HG02981 (cell line): ENCODE results near the gene MLIP.

Experiments used
- ATAC-seq: cut with Tn5 transposase; IDR thresholded peaks from one replicate; pipeline ENCODE4 v1.9.1; 2021; ENCODE audit warnings: mild to moderate bottlenecking, moderate library complexity; ENCODE audit not compliant: unreplicated experiment

MLIP gene

GRCh38 chr6:54266400-54266923 lies 155.2 kb downstream of the MLIP start:
- ATAC-seq, result no peak

GRCh38 chr6:54267798-54268197 lies 156.6 kb downstream of the MLIP start:
- peak; percentile 45 for ATAC-seq

GRCh38 chr6:54273214-54273820 lies 162.1 kb downstream of the MLIP start:
- no peak for ATAC-seq

- no peak for ATAC-seq
These were observed 163.1 kb downstream of the MLIP start for GRCh38 chr6:54274383-54274782.

- no peak for ATAC-seq
These were observed 170.9 kb downstream of the MLIP start for GRCh38 chr6:54282186-54282585.

GRCh38 chr6:54284161-54284860 lies 173.1 kb downstream of the MLIP start:
- no peak for ATAC-seq

GRCh38 chr6:54285595-54285994 lies 174.4 kb downstream of the MLIP start:
- no peak for ATAC-seq

GRCh38 chr6:54286141-54286540 lies 174.9 kb downstream of the MLIP start:
- no peak for ATAC-seq

GRCh38 chr6:54288474-54288873 lies 177.2 kb downstream of the MLIP start:
- ATAC-seq, result no peak

GRCh38 chr6:54289426-54289825 lies 178.2 kb downstream of the MLIP start:
- no peak for ATAC-seq

- peak; percentile 66 for ATAC-seq
These were observed 179.9 kb downstream of the MLIP start for GRCh38 chr6:54291146-54291545.

- peak; percentile 97 for ATAC-seq
These were observed 180.5 kb downstream of the MLIP start for GRCh38 chr6:54291738-54292137.

GRCh38 chr6:54294965-54295532 lies 183.8 kb downstream of the MLIP start:
- ATAC-seq, result no peak

GRCh38 chr6:54299542-54300269 lies 188.5 kb downstream of the MLIP start:
- no peak for ATAC-seq

- no peak for ATAC-seq
These were observed 190.5 kb downstream of the MLIP start for GRCh38 chr6:54301770-54302169.

- ATAC-seq, result peak; percentile 62
These were observed 196.2 kb downstream of the MLIP start for GRCh38 chr6:54307439-54307910.

- ATAC-seq, result peak; percentile 51
These were observed 197.2 kb downstream of the MLIP start, which contains the start of gene TINAG for GRCh38 chr6:54308289-54308985. TINAG (plus strand) TSS chr6:54308441; CDS start chr6:54308551, 110 bp downstream.

GRCh38 chr6:54308986-54309315 lies 197.7 kb downstream of the MLIP start:
- no peak for ATAC-seq

- ATAC-seq, result no peak
These were observed 199.3 kb downstream of the MLIP start for GRCh38 chr6:54310377-54311152.

GRCh38 chr6:54315656-54316055 lies 204.4 kb downstream of the MLIP start:
- ATAC-seq, result no peak
